ENCODE results near the gene DHRSX. TPM values are rescaled to one million over a fixed set of nuclear protein-coding genes. Genes with fewer than 3 reads are reported as not detected.

DHRSX gene
- total and polyA plus RNA-seq, 2 donors (not counting 3 experiments of a cell fraction or from before 2014, with no cell fraction given) = 27.1 to 37.7 TPM

DNA sequence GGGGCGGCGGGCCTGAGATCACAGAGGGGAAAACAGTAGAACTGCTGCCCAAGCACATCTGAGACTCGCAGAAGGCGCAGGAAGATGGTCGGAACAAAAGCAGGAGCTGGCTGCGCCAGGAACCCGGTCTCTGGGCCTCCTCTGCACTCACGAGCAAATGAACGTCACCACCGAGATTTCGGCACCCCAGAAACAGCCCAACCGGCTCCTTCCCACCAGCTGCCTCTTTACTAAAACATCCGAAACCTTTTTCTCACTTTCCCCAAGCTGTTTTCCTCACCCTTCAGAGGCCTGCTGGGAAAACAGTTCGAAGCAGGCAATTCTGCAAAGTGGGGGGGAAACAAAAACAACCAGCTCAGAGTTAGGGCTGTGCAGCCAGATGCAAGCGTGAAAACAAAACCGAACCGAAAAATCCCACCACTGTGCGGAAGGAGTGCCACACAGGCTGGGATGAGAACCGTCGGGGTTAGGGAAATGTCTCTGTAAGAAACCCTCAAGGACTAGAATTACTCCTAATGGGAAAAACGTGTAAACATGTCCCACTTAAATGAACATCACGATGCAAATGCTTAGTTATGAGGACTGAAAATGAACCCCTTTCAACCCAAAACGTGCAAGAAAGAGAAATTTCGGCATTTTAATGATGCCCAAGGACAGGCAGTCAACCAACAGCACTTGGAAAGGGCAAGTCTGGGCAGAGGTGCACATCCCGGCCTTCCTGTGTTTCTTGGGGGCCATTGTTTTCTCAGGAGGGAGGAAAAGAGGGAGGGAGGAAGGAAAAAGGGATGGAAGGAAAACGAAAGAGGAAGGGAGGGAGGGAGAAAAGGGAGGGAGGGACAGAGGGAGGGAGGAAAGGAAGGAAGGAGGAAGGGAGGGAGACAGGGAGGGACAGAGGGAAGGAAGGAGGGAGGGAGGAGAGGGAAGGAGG is 15.8 kb downstream of the DHRSX start:
- FAIRE-seq (no peak), DNase-seq (ENCODE audit: low read depth, low spot score) (no peak)
- peaks cover 2% of the 10 kb centered on the region for H4K20me1 ChIP-seq (replicated peaks; ENCODE audit: control insufficient read depth, extremely low read depth, insufficient read depth, low read length)
- H3K4me2 ChIP-seq (ENCODE audit: insufficient read depth, low read length) = no peak overlapping the region
- ChIA-PET POLR2A (no interaction called here), CTCF (no interaction called here)
- no peak overlapping the region for H2AFZ ChIP-seq (ENCODE audit: low read depth, low read length)
- dilution Hi-C loops (cut with MboI; ENCODE audit: extremely low pct_ligation_motif_present, low sequenced_read_pairs) (no loop called here), intact Hi-C loops (cut with micrococcal nuclease) (no loop called here)
- H3K9ac ChIP-seq (replicated peaks; ENCODE audit: extremely low read depth, insufficient read depth, low read length) = no peak overlapping the region
- BruUV-seq (replicated peaks) = no TSS peak
- no peaks in the 10 kb centered on the region for H3K4me1 ChIP-seq (ENCODE audit: control insufficient read depth, extremely low read depth, insufficient read depth, low read length)
- no peak for TF ChIP-seq JUN (IDR thresholded peaks at IDR 0.05; ENCODE audit: borderline replicate concordance, insufficient read depth, insufficient read length, low read depth)
- H3K36me3 ChIP-seq (ENCODE audit: control insufficient read depth in 2 of 2, extremely low read depth in 1 of 2, insufficient read depth in 2 of 2, low read length in 2 of 2) = peaks cover 17 to 22% of the 10 kb centered on the region in 2 experiments
- no peaks in the 10 kb centered on the region for H3K9me3 ChIP-seq (replicated peaks; ENCODE audit: control insufficient read depth, insufficient read depth, low read length)
- no peak overlapping the region for H3K27ac ChIP-seq (ENCODE audit: insufficient read depth, low read depth, low read length)
- no peaks in the 10 kb centered on the region for H3K27me3 ChIP-seq (ENCODE audit: control insufficient read depth in 2 of 2, insufficient read depth in 2 of 2, low read length in 2 of 2)
- peaks cover 13% of the 10 kb centered on the region for H3K79me2 ChIP-seq (ENCODE audit: control insufficient read depth, insufficient read depth, low read length)
- no peak overlapping the region for H3K4me3 ChIP-seq (replicated peaks in 1 of 3; ENCODE audit: insufficient read depth in 1 of 3, low read depth in 1 of 3, low read length in 3 of 3)
- no peaks in the 10 kb centered on the region for H3K9me1 ChIP-seq (replicated peaks; ENCODE audit: control insufficient read depth, extremely low read depth, insufficient read depth, low read length)

DNA sequence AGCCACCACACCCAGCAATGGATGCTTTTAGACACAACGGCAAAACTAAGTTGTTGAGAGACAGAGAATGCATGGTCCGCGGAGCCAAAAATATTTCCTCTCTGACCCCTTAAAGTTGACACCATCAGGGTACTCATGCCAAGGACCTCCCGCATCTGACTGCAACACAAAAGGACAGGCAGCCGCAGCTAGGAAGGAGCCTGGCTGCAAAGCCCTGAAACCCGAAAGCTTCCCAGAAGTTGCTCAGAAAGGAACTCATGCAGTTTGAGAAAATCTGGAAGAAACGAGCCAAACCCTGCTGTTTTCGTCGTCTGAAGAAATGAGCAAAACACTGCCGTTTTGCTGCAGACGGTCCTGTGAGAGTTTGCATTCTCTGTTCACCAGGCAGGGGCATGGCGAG is 16.5 kb downstream of the DHRSX start:
- TF ChIP-seq GATA2 (IDR thresholded peaks at IDR 0.05; ENCODE audit: insufficient read depth, insufficient read length, low read depth, low read length) (no peak), JUN (IDR thresholded peaks at IDR 0.05; ENCODE audit: borderline replicate concordance, insufficient read depth, insufficient read length, low read depth) (no peak), MYC (IDR thresholded peaks at IDR 0.05; ENCODE audit: low read depth, low read length) (no peak), POLR2AphosphoS5 (IDR thresholded peaks at IDR 0.05; ENCODE audit: insufficient read depth, low read depth, low read length) (no peak), FOS (IDR thresholded peaks at IDR 0.05; ENCODE audit: borderline replicate concordance, insufficient read depth, low read length) (no peak), CTCF (IDR thresholded peaks at IDR 0.05; ENCODE audit: extremely low read depth in 1 of 2, insufficient read depth in 1 of 2, low read depth in 1 of 2, low read length in 2 of 2) (no peak), EZH2 (IDR thresholded peaks at IDR 0.05; ENCODE audit: borderline replicate concordance, low read depth, low read length, severe bottlenecking) (no peak), POLR2A (IDR thresholded peaks at IDR 0.05; ENCODE audit: low read depth, low read length) (no peak)
- TF ChIP-seq, protein P1, sequence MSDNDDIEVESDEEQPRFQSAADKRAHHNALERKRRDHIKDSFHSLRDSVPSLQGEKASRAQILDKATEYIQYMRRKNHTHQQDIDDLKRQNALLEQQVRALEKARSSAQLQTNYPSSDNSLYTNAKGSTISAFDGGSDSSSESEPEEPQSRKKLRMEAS (IDR thresholded peaks at IDR 0.05; ENCODE audit: insufficient read depth, insufficient read length) = no peak
- H3K9me1 ChIP-seq (replicated peaks; ENCODE audit: control insufficient read depth, extremely low read depth, insufficient read depth, low read length) = no peaks in the 10 kb centered on the region
- H3K27ac ChIP-seq (ENCODE audit: insufficient read depth, low read depth, low read length) = no peak overlapping the region
- FAIRE-seq (no peak), DNase-seq (ENCODE audit: low read depth, low spot score) (no peak)
- no peak overlapping the region for H3K4me3 ChIP-seq (replicated peaks in 1 of 3; ENCODE audit: insufficient read depth in 1 of 3, low read depth in 1 of 3, low read length in 3 of 3)
- H2AFZ ChIP-seq (ENCODE audit: low read depth, low read length) = no peak overlapping the region
- H3K9me3 ChIP-seq (replicated peaks; ENCODE audit: control insufficient read depth, insufficient read depth, low read length) = no peaks in the 10 kb centered on the region
- peaks cover 2% of the 10 kb centered on the region for H4K20me1 ChIP-seq (replicated peaks; ENCODE audit: control insufficient read depth, extremely low read depth, insufficient read depth, low read length)
- no peaks in the 10 kb centered on the region for H3K4me1 ChIP-seq (ENCODE audit: control insufficient read depth, extremely low read depth, insufficient read depth, low read length)
- H3K36me3 ChIP-seq (ENCODE audit: control insufficient read depth in 2 of 2, extremely low read depth in 1 of 2, insufficient read depth in 2 of 2, low read length in 2 of 2) = peaks cover 15 to 17% of the 10 kb centered on the region in 2 experiments
- POLR2A ChIA-PET = no interaction called here
- BruUV-seq (replicated peaks) = no TSS peak
- intact Hi-C loops (cut with micrococcal nuclease) = no loop called here
- no peak overlapping the region for H3K4me2 ChIP-seq (ENCODE audit: insufficient read depth, low read length)
- H3K79me2 ChIP-seq (ENCODE audit: control insufficient read depth, insufficient read depth, low read length) = peaks cover 19% of the 10 kb centered on the region
- CTCF ChIA-PET = no interaction called here
- no peaks in the 10 kb centered on the region for H3K27me3 ChIP-seq (ENCODE audit: control insufficient read depth in 2 of 2, insufficient read depth in 2 of 2, low read length in 2 of 2)
- no peak overlapping the region for H3K9ac ChIP-seq (replicated peaks; ENCODE audit: extremely low read depth, insufficient read depth, low read length)
- dilution Hi-C loops (cut with MboI; ENCODE audit: extremely low pct_ligation_motif_present, low sequenced_read_pairs) = no loop called here

Measured in endothelial cell of umbilical vein (primary cell).